Astrocyte (in vitro differentiated cells and primary cell): ENCODE data around the gene SERPINF2.

Experiments used
- EZH2 ChIP-seq: IDR thresholded peaks from 2 replicates; pipeline ENCODE4 v1.6.1; 2012; ENCODE audit warnings: mild to moderate bottlenecking, low read length, inconsistent platforms; ENCODE audit not compliant: insufficient read depth
- TF ChIP-seq, protein P1 (sequence below): IDR thresholded peaks from 2 replicates; pipeline ENCODE4 v1.5.1; 2011; ENCODE audit warnings: low read depth, mild to moderate bottlenecking, inconsistent platforms, low read length, moderate library complexity; ENCODE audit not compliant: insufficient read depth

DNA sequence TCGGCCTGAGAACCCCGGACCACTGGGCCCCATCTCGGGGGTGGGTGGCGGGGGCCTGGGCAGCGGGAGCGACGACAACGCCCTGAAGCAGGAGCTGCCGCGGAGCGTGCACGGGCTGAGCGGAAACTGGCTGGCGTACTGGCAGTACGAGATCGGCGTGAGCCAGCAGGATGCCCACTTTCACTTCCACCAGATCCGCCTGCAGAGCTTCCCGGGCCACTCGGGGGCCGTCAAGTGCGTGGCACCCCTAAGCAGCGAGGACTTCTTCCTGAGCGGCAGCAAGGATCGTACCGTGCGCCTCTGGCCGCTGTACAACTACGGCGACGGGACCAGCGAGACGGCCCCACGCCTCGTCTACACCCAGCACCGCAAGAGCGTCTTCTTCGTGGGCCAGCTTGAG is 8.9 kb upstream of the SERPINF2 start:
- TF ChIP-seq, protein P1, sequence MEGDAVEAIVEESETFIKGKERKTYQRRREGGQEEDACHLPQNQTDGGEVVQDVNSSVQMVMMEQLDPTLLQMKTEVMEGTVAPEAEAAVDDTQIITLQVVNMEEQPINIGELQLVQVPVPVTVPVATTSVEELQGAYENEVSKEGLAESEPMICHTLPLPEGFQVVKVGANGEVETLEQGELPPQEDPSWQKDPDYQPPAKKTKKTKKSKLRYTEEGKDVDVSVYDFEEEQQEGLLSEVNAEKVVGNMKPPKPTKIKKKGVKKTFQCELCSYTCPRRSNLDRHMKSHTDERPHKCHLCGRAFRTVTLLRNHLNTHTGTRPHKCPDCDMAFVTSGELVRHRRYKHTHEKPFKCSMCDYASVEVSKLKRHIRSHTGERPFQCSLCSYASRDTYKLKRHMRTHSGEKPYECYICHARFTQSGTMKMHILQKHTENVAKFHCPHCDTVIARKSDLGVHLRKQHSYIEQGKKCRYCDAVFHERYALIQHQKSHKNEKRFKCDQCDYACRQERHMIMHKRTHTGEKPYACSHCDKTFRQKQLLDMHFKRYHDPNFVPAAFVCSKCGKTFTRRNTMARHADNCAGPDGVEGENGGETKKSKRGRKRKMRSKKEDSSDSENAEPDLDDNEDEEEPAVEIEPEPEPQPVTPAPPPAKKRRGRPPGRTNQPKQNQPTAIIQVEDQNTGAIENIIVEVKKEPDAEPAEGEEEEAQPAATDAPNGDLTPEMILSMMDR, result no peak
- no peak for TF ChIP-seq EZH2
